Neural cell (in vitro differentiated cells): ENCODE data around the gene KRTAP10-9. TPM values are rescaled to one million over a fixed set of nuclear protein-coding genes. Genes with fewer than 3 reads are reported as not detected.

ENCODE experiments used
- H2AFZ ChIP-seq: fragments of 200-600, 300-800 bp; sonication (generic), shearing (Covaris generic); 2 replicates; pipeline ENCODE4 v1.6.0; 2014; ENCODE audit warnings: low read depth, mild to moderate bottlenecking, antibody characterized with exemption, low read length, moderate library complexity
- H3F3A ChIP-seq: fragments of 200-600 bp; shearing (Covaris generic); 2 replicates; pipeline ENCODE4 v1.6.1; 2016; ENCODE audit warnings: mild to moderate bottlenecking, moderate library complexity, mixed read lengths, antibody characterized with exemption, low read length; ENCODE audit not compliant: insufficient read depth, poor library complexity, severe bottlenecking
- H3K27ac ChIP-seq: fragments of 200-600, 300-800 bp; sonication (generic), shearing (Covaris generic); 2 replicates; pipeline ENCODE4 v1.5.1; 2014; ENCODE audit warnings: mild to moderate bottlenecking, low read length, moderate library complexity
- H3K27me3 ChIP-seq: fragments of 300-800, 200-600 bp; sonication (generic), shearing (Covaris generic); 2 replicates; pipeline ENCODE4 v1.6.0; 2014; ENCODE audit warnings: mild to moderate bottlenecking, low read depth, low read length, moderate library complexity; ENCODE audit not compliant: insufficient read depth
- H3K36me3 ChIP-seq: fragments of 300-800, 200-600 bp; sonication (generic), shearing (Covaris generic); 2 replicates; pipeline ENCODE4 v1.5.1; 2014; ENCODE audit warnings: mild to moderate bottlenecking, antibody characterized with exemption, low read length, moderate library complexity; ENCODE audit not compliant: insufficient read depth
- H3K4me2 ChIP-seq: fragments of 300-800, 200-600 bp; sonication (generic), shearing (Covaris generic); 2 replicates; pipeline ENCODE4 v1.6.0; 2014; ENCODE audit warnings: mild to moderate bottlenecking, low read length
- H3K4me3 ChIP-seq: fragments of 300-800, 200-600 bp; sonication (generic), shearing (Covaris generic); 2 replicates; pipeline ENCODE4 v1.5.1; 2014; ENCODE audit warnings: mild to moderate bottlenecking, low read length, moderate library complexity
- H3K79me2 ChIP-seq: fragments of 200-600 bp; shearing (Covaris generic); replicated peaks from 2 replicates; pipeline ENCODE4 v1.6.0; 2014; ENCODE audit warnings: mild to moderate bottlenecking, low read length, moderate library complexity; ENCODE audit not compliant: insufficient read depth
- H3K9ac ChIP-seq: fragments of 300-800, 200-600 bp; sonication (generic), shearing (Covaris generic); 2 replicates; pipeline ENCODE4 v1.6.1; 2016; ENCODE audit warnings: mild to moderate bottlenecking, low read length, mixed read lengths
- H3K9me2 ChIP-seq: fragments of 200-600 bp; shearing (Covaris generic); 2 replicates; pipeline ENCODE4 v1.6.1; 2016; ENCODE audit warnings: mild to moderate bottlenecking, low read length, mixed read lengths; ENCODE audit not compliant: insufficient read depth
- H3K9me3 ChIP-seq: fragments of 200-600, 300-800 bp; sonication (generic), shearing (Covaris generic); 2 replicates; pipeline ENCODE4 v1.6.1; 2016; ENCODE audit warnings: mild to moderate bottlenecking, mixed run types, low read length, moderate library complexity, mixed read lengths
- H4K20me1 ChIP-seq: fragments of 200-600 bp; shearing (Covaris generic); 2 replicates; pipeline ENCODE4 v1.6.1; 2016; ENCODE audit warnings: mild to moderate bottlenecking, mixed run types; ENCODE audit not compliant: insufficient read depth
- EP300 ChIP-seq: fragments of 450-650 bp; conservative IDR thresholded peaks from 2 replicates; pipeline ENCODE4 v1.6.1; 2014; ENCODE audit warnings: antibody characterized with exemption, mild to moderate bottlenecking, moderate library complexity; ENCODE audit not compliant: poor library complexity, severe bottlenecking
- EZH2 ChIP-seq: fragments of 200-600, 300-800 bp; shearing (Covaris generic), sonication (generic); IDR thresholded peaks from 2 replicates; pipeline ENCODE4 v1.6.1; 2014; ENCODE audit warnings: antibody characterized with exemption, low read length, borderline replicate concordance, mild to moderate bottlenecking; ENCODE audit not compliant: insufficient read depth, poor library complexity, severe bottlenecking
- MXI1 ChIP-seq: fragments of 450-650 bp; conservative IDR thresholded peaks from 2 replicates; pipeline ENCODE4 v1.6.1; 2014; ENCODE audit warnings: antibody characterized with exemption, mild to moderate bottlenecking; ENCODE audit not compliant: poor library complexity, severe bottlenecking
- POLR2AphosphoS5 ChIP-seq: IDR thresholded peaks from 2 replicates; pipeline ENCODE4 v1.6.1; 2012
- RAD21 ChIP-seq: fragments of 450-650 bp; conservative IDR thresholded peaks from 2 replicates; pipeline ENCODE4 v1.6.1; 2014; ENCODE audit warnings: antibody characterized with exemption, mild to moderate bottlenecking, moderate library complexity
- REST ChIP-seq: IDR thresholded peaks from 2 replicates; pipeline ENCODE4 v1.6.1; 2012; ENCODE audit warnings: borderline replicate concordance
- SMC3 ChIP-seq: fragments of 450-650 bp; conservative IDR thresholded peaks from 2 replicates; pipeline ENCODE4 v1.6.1; 2014; ENCODE audit warnings: antibody characterized with exemption, mild to moderate bottlenecking, moderate library complexity; ENCODE audit not compliant: poor library complexity
- TAF1 ChIP-seq: IDR thresholded peaks from 2 replicates; pipeline ENCODE4 v1.6.1; 2012; ENCODE audit warnings: low read depth
- polyA plus RNA-seq: library from polyadenylated mRNA; depleted of rRNA; stranded (reverse); fragments of >200 nt; gene quantifications from 2 replicates; pipeline ENCODE4 v1.2.3, GENCODE V29; 2014
- TF ChIP-seq, protein P1 (sequence below): fragments of 450-650 bp; IDR thresholded peaks from 2 replicates; pipeline ENCODE4 v1.5.1; 2014; ENCODE audit warnings: antibody characterized with exemption, mild to moderate bottlenecking, moderate library complexity; ENCODE audit not compliant: poor library complexity, severe bottlenecking

The KRTAP10-9 gene
- polyA plus RNA-seq, 1 donor from 2014 or later, result not detected

DNA sequence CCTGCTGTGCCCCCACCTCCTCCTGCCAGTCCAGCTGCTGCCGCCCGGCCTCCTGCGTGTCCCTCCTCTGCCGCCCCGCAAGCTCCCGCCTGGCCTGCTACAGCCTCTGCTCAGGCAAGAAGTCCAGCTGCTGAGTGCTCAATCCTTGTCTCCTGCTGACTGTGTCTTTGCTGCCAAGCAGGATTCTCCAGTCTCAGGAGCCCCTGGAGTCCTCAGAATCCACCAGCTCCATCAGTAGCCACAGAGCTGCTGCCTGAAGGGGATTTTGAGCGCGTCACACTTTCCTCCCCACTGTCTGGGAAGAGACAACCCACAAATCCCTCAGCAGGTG lies 20.3 kb downstream of the KRTAP10-9 start:
- H3K9me3 ChIP-seq, result no peaks in the 10 kb centered on the region
- H3K4me3 ChIP-seq, result no peak overlapping the region
- H3K79me2 ChIP-seq, result no peaks in the 10 kb centered on the region
- no peak overlapping the region for H3K4me2 ChIP-seq
- H3K27me3 ChIP-seq, result no peaks in the 10 kb centered on the region
- no peak overlapping the region for H3K9ac ChIP-seq
- H3F3A ChIP-seq, result no peaks in the 10 kb centered on the region
- no peak overlapping the region for H2AFZ ChIP-seq
- TF ChIP-seq EZH2 (no peak), REST (no peak), TAF1 (no peak), RAD21 (no peak), EP300 (no peak), SMC3 (no peak), MXI1 (no peak), POLR2AphosphoS5 (no peak)
- TF ChIP-seq, protein P1, sequence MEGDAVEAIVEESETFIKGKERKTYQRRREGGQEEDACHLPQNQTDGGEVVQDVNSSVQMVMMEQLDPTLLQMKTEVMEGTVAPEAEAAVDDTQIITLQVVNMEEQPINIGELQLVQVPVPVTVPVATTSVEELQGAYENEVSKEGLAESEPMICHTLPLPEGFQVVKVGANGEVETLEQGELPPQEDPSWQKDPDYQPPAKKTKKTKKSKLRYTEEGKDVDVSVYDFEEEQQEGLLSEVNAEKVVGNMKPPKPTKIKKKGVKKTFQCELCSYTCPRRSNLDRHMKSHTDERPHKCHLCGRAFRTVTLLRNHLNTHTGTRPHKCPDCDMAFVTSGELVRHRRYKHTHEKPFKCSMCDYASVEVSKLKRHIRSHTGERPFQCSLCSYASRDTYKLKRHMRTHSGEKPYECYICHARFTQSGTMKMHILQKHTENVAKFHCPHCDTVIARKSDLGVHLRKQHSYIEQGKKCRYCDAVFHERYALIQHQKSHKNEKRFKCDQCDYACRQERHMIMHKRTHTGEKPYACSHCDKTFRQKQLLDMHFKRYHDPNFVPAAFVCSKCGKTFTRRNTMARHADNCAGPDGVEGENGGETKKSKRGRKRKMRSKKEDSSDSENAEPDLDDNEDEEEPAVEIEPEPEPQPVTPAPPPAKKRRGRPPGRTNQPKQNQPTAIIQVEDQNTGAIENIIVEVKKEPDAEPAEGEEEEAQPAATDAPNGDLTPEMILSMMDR, result no peak
- H4K20me1 ChIP-seq, result no peaks in the 10 kb centered on the region
- H3K36me3 ChIP-seq, result no peaks in the 10 kb centered on the region
- H3K27ac ChIP-seq, result no peak overlapping the region
- no peaks in the 10 kb centered on the region for H3K9me2 ChIP-seq

DNA sequence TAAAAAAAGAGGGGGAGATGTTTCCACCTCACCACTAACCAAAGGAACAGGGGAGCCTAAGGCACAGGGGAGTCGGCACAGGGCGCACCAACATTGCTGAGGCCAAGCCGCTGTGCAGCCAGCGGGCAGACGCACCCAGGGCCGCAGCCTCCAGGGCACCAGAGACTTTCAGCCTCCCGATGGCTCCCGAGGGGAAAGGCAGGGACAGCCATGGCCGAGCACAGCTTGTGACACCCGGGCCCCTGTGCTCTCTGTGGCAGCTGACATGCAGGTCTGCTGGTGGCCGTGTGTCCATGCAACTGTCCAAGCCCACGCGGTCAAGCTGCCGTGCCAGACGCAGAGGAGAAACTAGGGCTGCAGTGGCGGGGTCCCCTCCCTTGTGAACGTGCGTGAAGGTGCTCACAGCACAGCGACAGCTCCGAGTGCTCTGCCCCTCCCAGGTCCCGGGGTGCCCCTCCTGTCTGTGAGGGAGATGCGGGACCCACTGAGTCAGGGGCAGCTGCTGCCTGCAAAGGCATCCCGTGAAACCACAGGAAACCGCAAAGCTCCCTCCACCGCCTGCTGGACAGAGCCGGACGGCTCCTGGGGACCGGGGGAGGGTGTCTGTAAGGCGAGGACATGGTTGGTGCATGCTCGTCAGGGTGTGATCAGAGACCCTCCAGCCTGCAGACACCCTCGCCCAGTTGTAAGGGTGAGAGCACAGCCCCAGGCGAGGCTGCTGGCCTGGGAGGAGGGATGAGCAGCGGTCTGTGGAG lies 21.8 kb downstream of the KRTAP10-9 start:
- Histone ChIP-seq H3K27me3 (no peaks in the 10 kb centered on the region), H4K20me1 (no peaks in the 10 kb centered on the region), H3K4me2 (no peak overlapping the region), H3K4me3 (no peak overlapping the region), H2AFZ (no peak overlapping the region), H3K9me2 (no peaks in the 10 kb centered on the region), H3K9ac (no peak overlapping the region), H3K36me3 (no peaks in the 10 kb centered on the region), H3K9me3 (no peaks in the 10 kb centered on the region), H3K27ac (no peak overlapping the region), H3F3A (no peaks in the 10 kb centered on the region), H3K79me2 (no peaks in the 10 kb centered on the region)
- TF ChIP-seq RAD21 (no peak), MXI1 (no peak), EZH2 (no peak), SMC3 (no peak), TAF1 (no peak), EP300 (no peak), POLR2AphosphoS5 (no peak)
- TF ChIP-seq, protein P1, result no peak
